ENCODE results near the gene PRKG1.

PRKG1 gene

DNA sequence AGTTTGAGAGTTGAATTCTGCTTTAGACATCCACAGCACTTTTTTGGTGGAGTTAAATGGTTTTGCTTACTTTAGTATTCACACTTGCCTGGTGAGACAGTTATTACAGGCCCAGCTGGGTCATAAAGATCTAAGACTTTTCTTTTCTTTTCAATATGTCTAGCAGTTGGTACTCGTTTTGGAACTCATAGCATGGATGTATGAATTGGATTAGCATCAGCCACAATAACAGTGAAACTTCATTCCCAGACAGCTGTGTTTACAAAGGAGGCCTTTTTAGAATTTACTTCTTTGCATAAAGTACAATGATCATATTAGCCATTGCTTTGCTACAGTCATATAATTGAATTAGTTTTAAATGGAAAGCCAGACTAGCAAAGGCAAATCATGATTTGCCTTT, 1071.3 kb downstream of the PRKG1 start:
- TF ChIP-seq, protein P1, sequence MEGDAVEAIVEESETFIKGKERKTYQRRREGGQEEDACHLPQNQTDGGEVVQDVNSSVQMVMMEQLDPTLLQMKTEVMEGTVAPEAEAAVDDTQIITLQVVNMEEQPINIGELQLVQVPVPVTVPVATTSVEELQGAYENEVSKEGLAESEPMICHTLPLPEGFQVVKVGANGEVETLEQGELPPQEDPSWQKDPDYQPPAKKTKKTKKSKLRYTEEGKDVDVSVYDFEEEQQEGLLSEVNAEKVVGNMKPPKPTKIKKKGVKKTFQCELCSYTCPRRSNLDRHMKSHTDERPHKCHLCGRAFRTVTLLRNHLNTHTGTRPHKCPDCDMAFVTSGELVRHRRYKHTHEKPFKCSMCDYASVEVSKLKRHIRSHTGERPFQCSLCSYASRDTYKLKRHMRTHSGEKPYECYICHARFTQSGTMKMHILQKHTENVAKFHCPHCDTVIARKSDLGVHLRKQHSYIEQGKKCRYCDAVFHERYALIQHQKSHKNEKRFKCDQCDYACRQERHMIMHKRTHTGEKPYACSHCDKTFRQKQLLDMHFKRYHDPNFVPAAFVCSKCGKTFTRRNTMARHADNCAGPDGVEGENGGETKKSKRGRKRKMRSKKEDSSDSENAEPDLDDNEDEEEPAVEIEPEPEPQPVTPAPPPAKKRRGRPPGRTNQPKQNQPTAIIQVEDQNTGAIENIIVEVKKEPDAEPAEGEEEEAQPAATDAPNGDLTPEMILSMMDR (IDR thresholded peaks at IDR 0.05; ENCODE audit: low read depth, low read length) = no peak
- H3K4me3 ChIP-seq (ENCODE audit: low read depth, low read length) = no peak overlapping the region

DNA sequence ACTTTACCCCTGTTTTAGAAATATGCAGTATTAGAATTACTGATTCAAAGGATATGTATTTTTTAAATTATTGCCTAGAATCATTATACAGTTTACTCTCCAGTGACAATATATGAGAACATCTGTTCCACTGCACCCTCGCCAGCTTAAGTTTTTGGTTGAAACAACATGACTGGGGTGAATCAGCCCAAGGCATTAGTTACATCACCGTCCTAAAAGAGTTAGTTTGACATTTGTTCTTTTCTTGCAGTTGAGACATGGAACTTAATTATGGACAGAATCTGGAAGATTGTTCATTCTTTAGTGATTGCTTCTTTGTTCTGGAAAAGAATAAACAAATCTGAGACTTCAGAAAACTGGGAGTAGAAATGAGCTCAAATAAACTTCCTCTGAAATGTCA, 1072.5 kb downstream of the PRKG1 start:
- no peak overlapping the region for H3K4me3 ChIP-seq (ENCODE audit: low read depth, low read length)
- TF ChIP-seq, protein P1 (IDR thresholded peaks at IDR 0.05; ENCODE audit: low read depth, low read length) = no peak

DNA sequence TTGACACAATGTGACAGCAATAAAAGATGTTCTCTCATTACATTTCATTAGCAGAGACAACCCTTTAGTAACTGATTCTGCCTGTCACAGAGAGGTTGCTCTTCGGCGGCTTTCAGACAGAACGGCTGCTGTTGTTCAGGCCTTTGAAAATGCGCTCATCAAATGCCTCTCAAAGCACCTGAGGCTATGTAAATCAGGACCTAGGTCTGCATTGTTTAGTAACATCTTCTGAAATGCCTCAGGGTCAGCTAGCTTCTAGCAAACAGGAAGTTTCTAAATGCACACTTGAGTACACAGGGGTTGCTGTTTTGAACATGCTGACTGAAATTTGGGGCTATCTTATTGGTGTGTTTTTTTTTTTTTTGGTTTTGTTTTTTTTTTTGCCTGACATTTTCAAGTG, 1096.5 kb downstream of the PRKG1 start:
- H3K4me3 ChIP-seq (ENCODE audit: low read depth, low read length) = no peak overlapping the region
- TF ChIP-seq, protein P1 (IDR thresholded peaks at IDR 0.05; ENCODE audit: low read depth, low read length) = no peak

DNA sequence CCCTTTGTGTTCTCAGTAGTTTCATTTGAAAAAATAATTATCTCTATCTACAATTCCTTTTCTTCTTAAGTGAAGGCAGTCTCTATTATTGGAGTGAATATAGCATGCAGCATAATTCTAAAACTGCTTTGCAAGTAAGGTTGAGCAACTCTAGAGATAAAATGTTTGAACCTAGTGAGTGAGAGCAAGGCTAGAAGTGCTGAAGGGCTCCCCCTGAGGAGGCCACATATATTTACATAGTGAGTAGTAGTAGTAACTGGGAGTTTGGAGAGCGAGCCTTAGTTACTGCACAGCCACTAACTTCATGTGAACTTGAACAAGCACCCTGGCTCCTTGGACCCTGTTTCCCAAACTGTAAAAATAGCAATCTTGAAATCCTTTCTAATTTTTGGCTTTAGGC, 1098.3 kb downstream of the PRKG1 start:
- TF ChIP-seq, protein P1 (IDR thresholded peaks at IDR 0.05; ENCODE audit: low read depth, low read length) = no peak
- H3K4me3 ChIP-seq (ENCODE audit: low read depth, low read length) = no peak overlapping the region

DNA sequence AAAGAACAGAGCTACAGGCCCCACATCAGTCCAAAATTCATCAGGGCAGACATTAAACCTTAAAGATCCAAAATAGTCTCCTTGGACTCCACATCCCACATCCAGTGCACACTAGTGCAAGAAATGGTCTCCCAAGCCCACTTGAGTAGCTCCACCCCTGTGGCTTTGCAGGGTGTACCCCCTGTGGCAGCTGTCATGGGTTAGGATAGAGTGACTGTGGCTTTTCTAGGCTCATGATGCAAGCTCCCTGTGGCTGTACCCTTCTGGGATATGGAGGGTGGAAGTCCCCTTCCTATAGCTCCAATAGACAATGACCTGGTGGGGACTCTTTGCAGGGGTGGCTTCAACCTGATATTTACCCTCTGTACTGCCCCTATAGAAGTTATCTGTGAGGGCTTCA, 1111.0 kb downstream of the PRKG1 start:
- TF ChIP-seq, protein P1 (IDR thresholded peaks at IDR 0.05; ENCODE audit: low read depth, low read length) = no peak
- no peak overlapping the region for H3K4me3 ChIP-seq (ENCODE audit: low read depth, low read length)

DNA sequence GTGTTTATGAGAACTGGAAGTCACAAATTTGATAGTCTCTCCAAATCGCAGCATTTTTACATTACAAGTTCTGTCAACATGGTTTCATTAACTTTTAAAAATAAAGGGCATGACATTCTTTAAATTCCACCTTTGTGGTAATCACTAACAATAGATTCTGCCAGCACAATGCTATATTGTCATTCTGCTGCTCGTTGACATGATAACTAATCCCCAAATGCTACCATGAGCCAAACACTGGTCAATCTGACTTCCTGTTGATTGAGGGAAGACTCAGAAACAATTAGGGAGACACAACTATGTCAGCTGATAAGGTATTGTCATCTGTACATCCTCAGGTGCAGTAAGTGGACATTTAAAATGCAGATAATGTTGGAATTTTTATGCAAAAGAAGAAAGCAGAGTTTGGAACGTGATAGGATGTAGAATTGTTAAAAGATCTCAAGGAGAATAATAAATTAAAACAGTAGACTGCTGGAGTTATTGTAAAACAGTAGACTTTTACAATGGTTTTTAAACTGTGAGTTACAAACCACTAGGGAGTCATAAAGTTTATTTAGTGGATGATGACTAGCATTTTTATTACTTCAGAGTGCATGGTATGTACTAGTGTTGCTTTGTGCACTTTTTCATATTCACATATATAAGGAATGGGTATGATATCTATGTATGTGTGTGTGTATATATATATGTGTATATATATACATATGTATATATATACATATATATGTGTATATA, 1113.4 kb downstream of the PRKG1 start:
- H3K4me3 ChIP-seq (ENCODE audit: low read depth, low read length) = no peak overlapping the region
- TF ChIP-seq, protein P1 (IDR thresholded peaks at IDR 0.05; ENCODE audit: low read depth, low read length) = no peak

DNA sequence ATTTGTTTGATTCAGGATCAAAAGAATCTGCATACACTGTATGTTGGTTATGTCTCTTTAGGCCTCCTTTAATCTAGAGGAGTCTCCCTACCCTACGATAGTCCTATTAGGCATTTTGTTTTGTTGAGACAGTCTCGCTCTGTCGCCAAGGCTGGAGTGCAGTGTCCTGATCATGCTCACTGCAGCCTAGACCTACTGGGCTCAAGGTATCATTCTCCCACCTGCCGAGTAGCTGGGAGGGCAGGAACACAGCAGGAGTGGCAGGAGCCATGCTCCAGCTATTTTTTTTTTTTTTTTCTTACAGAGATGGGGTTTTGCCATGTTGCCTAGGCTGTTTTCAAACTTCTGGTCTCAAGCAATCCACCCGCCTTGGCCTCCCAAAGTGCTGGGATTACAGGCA, 1116.8 kb downstream of the PRKG1 start:
- TF ChIP-seq, protein P1 (IDR thresholded peaks at IDR 0.05; ENCODE audit: low read depth, low read length) = no peak
- no peak overlapping the region for H3K4me3 ChIP-seq (ENCODE audit: low read depth, low read length)
